Measurements from ENCODE around the gene CNTN1.

DNA sequence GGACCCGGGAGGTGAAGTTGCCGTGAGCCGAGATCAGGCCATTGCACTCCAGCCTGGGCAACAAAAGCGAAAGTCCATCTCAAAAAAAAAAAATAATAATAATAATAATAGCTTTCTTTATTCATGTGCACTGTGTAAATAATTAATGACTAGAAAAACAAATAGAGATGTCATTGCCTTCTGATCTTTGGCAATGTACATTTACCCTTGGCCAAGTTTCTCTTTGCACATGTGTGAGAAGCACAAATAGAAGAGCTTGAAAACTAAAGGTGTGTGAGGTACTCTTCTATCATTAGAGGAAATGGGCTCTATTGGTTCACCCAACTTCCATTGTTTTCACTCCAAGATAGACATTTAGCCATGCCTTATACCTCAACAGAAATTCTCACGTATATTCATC is 325.8 kb downstream of the CNTN1 start:
- no peak for TF ChIP-seq ZNF217 (IDR thresholded peaks at IDR 0.05)
- no peak for TF ChIP-seq CHD4 (IDR thresholded peaks at IDR 0.05)
- TF ChIP-seq, protein P1, sequence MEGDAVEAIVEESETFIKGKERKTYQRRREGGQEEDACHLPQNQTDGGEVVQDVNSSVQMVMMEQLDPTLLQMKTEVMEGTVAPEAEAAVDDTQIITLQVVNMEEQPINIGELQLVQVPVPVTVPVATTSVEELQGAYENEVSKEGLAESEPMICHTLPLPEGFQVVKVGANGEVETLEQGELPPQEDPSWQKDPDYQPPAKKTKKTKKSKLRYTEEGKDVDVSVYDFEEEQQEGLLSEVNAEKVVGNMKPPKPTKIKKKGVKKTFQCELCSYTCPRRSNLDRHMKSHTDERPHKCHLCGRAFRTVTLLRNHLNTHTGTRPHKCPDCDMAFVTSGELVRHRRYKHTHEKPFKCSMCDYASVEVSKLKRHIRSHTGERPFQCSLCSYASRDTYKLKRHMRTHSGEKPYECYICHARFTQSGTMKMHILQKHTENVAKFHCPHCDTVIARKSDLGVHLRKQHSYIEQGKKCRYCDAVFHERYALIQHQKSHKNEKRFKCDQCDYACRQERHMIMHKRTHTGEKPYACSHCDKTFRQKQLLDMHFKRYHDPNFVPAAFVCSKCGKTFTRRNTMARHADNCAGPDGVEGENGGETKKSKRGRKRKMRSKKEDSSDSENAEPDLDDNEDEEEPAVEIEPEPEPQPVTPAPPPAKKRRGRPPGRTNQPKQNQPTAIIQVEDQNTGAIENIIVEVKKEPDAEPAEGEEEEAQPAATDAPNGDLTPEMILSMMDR (IDR thresholded peaks at IDR 0.05 in 2 of 3, conservative IDR thresholded peaks at IDR 0.05 in 1 of 3; ENCODE audit: control insufficient read depth in 2 of 3, extremely low read depth in 1 of 3, insufficient read depth in 1 of 3, low read depth in 3 of 3, low read length in 3 of 3) = no peak
- TF ChIP-seq MEF2A (IDR thresholded peaks at IDR 0.05; ENCODE audit: insufficient read depth, low read depth, low read length) = no peak
- TF ChIP-seq, protein P2, sequence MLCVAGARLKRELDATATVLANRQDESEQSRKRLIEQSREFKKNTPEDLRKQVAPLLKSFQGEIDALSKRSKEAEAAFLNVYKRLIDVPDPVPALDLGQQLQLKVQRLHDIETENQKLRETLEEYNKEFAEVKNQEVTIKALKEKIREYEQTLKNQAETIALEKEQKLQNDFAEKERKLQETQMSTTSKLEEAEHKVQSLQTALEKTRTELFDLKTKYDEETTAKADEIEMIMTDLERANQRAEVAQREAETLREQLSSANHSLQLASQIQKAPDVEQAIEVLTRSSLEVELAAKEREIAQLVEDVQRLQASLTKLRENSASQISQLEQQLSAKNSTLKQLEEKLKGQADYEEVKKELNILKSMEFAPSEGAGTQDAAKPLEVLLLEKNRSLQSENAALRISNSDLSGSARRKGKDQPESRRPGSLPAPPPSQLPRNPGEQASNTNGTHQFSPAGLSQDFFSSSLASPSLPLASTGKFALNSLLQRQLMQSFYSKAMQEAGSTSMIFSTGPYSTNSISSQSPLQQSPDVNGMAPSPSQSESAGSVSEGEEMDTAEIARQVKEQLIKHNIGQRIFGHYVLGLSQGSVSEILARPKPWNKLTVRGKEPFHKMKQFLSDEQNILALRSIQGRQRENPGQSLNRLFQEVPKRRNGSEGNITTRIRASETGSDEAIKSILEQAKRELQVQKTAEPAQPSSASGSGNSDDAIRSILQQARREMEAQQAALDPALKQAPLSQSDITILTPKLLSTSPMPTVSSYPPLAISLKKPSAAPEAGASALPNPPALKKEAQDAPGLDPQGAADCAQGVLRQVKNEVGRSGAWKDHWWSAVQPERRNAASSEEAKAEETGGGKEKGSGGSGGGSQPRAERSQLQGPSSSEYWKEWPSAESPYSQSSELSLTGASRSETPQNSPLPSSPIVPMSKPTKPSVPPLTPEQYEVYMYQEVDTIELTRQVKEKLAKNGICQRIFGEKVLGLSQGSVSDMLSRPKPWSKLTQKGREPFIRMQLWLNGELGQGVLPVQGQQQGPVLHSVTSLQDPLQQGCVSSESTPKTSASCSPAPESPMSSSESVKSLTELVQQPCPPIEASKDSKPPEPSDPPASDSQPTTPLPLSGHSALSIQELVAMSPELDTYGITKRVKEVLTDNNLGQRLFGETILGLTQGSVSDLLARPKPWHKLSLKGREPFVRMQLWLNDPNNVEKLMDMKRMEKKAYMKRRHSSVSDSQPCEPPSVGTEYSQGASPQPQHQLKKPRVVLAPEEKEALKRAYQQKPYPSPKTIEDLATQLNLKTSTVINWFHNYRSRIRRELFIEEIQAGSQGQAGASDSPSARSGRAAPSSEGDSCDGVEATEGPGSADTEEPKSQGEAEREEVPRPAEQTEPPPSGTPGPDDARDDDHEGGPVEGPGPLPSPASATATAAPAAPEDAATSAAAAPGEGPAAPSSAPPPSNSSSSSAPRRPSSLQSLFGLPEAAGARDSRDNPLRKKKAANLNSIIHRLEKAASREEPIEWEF (IDR thresholded peaks at IDR 0.05; ENCODE audit: insufficient replicate concordance, low read depth, low read length) = no peak
- no peak for TF ChIP-seq TAF1 (IDR thresholded peaks at IDR 0.05; ENCODE audit: borderline replicate concordance, low read depth, low read length)
- TF ChIP-seq FOXK2 (IDR thresholded peaks at IDR 0.05) = no peak
- no peak for TF ChIP-seq SIN3A (IDR thresholded peaks at IDR 0.05; ENCODE audit: low read depth, low read length)
- TF ChIP-seq, protein P3, sequence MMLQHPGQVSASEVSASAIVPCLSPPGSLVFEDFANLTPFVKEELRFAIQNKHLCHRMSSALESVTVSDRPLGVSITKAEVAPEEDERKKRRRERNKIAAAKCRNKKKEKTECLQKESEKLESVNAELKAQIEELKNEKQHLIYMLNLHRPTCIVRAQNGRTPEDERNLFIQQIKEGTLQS (IDR thresholded peaks at IDR 0.05; ENCODE audit: borderline replicate concordance, extremely low read depth, low read depth, low read length) = no peak
- no peak for TF ChIP-seq EZH2 (IDR thresholded peaks at IDR 0.05; ENCODE audit: borderline replicate concordance, control insufficient read depth, low read depth, low read length)
- no peak for TF ChIP-seq FOS (IDR thresholded peaks at IDR 0.05; ENCODE audit: borderline replicate concordance, extremely low read depth, insufficient read length)
- TF ChIP-seq MXI1 (IDR thresholded peaks at IDR 0.05; ENCODE audit: low read depth, low read length) = no peak
- no peak for TF ChIP-seq ZBED1 (IDR thresholded peaks at IDR 0.05; ENCODE audit: borderline replicate concordance)
- no peak for TF ChIP-seq CHD2 (IDR thresholded peaks at IDR 0.05; ENCODE audit: borderline replicate concordance, low read depth, low read length)
